Activated gamma-delta T cell treated with Interleukin-2 at 50 U/mL for 16 hours (primary cell): ENCODE results near the gene PARVG.

Experiments used
- DNase-seq: peaks from one replicate; pipeline ENCODE4 v3.0.0-alpha.2; 2020

Gene PARVG

DNA sequence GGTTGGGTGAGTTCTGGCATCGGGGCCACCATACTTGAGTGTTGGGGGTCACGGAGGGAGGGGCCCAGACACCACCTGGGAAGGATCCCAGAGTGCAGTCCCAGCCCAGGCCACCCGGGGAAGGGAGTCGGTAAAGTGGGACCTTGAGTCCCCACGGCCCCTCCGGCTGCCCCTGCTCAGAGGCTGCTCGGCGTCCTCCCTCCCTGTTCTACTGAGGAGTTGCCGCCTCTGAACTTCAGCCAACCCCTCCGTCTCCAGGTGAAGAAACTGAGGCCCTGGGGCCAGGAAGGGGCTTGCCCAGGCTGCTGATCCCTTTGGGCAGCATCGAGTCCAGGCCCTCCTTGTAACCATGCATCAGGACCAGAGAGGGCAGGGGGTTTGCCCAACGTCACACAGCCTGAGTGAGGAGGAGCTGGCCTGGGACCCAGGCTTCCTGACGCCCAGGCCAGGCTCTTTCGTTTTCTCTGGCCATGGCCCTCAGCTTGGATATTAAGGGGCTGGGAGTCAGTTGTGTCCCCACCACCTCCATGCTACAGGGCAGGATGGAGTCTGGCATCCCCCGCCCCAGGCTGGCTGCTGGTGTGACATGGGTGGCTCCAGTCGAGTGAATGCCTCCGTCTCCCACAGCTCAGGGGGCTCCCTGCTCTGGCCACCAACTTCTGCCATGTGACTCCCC, 1.3 kb downstream of the PARVG start:
- DNase-seq = no peak

DNA sequence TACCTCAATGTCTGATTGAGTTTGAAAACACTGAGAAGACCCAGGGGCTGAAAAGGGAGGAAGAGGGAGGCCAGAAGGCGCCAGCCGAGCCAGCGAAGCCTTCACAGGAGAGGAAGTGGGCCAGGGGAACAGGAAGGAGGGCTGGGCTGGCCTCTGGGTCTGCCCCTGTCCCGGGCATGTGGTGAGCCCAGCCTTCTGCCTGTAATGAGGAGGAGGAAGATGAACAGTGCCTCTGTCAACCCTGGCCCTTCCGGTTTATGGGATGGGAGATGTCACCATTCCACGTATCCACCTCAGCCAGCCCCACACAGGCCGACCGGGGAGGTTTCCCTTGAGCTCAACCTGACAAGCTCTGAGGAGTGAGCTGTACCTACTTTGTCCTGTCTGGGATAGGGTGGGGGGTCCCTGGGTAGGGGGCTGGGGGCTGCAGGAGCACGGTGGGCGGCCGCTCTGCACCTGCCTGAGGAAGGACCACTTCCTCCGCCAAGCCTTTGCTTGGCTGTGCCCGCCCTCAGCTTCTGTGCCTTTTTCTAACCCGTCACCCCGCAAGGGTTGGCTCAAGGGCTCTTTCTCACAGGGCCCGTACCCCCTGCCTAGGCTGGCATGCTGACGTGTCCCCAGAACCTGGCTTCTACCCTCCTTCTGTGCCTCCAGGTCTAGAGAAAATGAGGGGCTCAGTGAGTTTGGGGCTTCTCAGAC, 2.0 kb downstream of the PARVG start:
- peak; percentile 47 for DNase-seq

GRCh38 chr22:44183287-44183588, 2.5 kb downstream of the PARVG start:
- no peak for DNase-seq

GRCh38 chr22:44184006-44184405, 3.3 kb downstream of the PARVG start:
- DNase-seq = no peak

- DNase-seq = no peak
Measured at GRCh38 chr22:44185237-44186120, 4.8 kb downstream of the PARVG start.

- no peak for DNase-seq
Measured at GRCh38 chr22:44186121-44186510, 5.4 kb downstream of the PARVG start.

DNA sequence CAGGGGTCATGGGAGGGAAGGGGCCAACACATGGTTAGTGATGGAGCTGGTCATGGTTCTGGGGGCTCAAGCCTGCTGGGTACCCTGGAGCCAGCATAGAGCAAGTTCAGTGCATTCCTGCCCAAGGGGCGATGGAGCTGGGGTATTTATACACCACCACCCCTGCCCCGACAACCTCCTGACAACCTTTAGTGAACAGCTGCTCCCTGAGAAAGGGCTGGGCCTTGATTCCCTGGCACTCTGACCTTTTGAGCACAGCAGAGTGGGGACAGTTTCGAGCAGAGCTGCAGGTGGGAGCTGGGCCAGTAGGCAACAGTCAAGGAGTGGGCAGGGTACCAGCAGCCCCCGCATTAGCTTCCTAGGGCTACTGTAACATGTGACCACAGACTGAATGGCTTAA, 6.0 kb downstream of the PARVG start:
- DNase-seq = no peak

GRCh38 chr22:44187652-44188230, 7.0 kb downstream of the PARVG start:
- DNase-seq = no peak

DNA sequence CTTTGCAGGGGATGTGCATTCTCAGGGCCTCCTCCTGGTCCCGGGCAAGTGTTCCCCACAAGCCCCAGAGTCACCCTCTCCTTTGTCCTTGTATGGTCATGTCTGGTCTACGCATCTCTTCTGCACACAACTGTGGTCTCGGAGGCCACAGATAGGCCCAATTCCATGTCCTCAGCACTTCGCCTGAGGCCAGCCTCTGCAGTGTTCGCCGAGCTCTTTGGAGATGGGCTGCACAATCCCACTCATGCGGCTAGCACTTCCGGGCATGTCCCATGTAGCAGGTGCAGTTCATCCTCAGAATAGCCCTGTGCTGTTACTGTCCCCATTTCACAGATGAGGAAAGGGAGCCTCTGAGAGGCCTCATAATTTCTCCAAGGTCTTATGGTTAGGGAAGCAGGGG, 7.6 kb downstream of the PARVG start:
- no peak for DNase-seq

GRCh38 chr22:44188986-44189630, 8.4 kb downstream of the PARVG start:
- no peak for DNase-seq

GRCh38 chr22:44190381-44190976, 9.8 kb downstream of the PARVG start:
- DNase-seq = no peak

DNA sequence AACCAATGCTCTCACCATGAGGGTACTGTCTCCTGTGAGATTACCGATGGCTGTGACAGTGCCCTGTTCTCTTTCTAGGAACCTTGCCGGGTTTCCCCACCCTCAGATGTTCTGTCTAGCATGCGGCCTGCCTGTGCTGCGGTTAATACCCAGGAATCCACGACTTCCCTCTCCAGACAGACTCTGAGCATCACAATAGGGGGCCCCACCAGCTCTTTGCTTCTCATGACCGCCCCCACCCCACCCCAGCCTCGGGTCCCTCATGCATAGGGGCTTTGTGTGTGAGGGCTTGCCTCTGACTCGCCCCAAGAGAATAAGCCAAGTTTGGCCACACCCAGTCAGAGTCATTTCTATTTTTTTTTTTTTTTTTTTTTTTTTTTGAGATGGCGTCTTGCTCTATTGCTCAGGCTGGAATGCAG, 10.3 kb downstream of the PARVG start:
- no peak for DNase-seq

GRCh38 chr22:44192098-44192815, 11.5 kb downstream of the PARVG start:
- peak; percentile 29 for DNase-seq

- DNase-seq = no peak
Measured at GRCh38 chr22:44192816-44193534, 12.2 kb downstream of the PARVG start.

DNA sequence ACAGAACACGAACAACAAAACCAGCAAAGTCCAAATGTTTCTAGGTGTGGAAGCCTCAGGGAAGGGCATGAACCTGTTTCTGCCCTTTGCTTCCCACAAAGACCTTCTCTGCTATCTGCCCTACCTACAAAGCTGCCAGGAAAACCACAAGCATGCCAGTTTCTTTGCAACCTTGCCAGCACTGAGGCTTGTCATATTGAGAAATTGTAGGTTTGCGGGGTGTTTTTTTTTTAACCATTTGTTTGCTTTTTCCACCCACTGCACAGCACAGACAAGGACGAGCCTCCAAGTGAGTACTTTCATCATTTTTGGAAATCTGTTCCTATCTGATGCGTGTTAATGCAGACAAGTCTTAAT, 12.8 kb downstream of the PARVG start:
- DNase-seq = no peak

- no peak for DNase-seq
Measured at GRCh38 chr22:44194569-44194968, 13.8 kb downstream of the PARVG start.

DNA sequence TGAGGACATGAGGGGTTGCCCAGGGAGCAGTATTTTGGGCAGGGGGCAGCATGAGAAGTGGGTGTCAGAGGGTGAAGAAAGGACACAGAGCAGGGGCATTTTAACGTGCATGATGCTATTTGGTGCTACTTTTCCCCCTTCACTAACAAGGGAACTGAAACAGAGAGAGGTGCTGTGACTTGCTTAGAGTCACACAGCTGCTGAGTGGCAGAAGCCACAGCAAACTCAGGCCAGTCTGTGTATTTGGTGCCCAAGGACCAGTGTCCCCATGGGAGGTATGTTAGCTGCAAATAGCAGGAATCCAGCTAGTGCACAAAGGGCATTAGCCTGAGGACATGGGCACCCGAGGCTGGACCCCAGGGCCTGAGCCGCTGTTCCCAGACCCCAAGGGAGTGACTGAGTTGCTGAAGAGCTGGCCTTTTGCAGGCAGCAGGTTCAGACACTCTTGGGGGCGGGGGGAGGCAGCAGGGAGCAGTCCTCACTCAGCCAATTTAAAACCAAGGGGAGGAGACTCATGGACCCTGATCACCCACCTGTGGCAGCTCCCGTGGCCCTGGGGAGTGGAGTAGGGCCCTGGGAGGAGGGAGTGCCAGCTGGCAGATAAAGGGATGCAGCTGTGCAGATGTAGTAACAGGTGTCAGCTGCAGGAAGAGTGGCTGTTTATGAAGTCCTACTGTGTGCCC, 14.6 kb downstream of the PARVG start:
- DNase-seq = no peak

- DNase-seq = no peak
Measured at GRCh38 chr22:44196241-44196640, 15.5 kb downstream of the PARVG start.

DNA sequence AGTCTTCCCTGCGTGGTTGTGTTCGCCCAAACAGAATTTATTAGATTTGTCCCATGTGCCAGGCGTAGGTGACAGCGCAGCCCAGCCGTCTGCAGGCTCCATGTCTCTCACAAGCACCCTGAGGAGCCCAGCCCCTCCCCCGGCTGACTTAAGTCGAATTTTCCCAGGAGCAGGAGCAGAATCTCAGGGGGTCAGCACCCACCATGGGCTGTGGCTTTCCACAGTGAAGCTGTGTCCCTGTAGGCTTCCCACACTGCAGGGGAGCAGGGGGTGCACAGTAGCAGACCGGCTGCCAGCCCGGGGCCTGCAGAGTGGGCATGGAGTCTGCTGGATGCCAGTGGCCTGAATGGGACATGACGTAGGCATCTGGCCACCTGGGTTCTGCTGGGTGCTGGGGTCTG, 16.0 kb downstream of the PARVG start:
- no peak for DNase-seq

- no peak for DNase-seq
Measured at GRCh38 chr22:44197271-44197670, 16.5 kb downstream of the PARVG start.

DNA sequence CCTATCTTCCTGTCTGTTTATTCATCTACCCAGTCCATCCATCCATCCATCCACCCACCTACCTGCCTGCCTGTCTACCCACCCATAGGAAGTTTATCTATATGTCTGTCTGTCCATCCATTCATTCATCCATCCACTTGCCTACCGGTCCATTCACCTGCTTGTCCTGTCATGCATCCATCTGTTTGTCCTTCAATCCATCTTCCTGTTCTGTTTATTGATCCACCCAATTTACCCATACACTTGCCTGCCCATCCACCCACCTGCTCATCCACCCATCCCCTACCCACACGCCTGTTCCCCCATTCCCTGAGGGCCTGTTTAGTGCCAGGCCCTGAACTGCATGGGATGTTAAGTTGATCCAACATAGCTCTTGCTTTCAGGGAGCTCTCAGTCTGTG, 18.4 kb downstream of the PARVG start:
- no peak for DNase-seq
